Activated T-helper 1 cell treated with anti-CD3 and anti-CD28 coated beads, Interleukin-2, amount 50 U/mL, for 16 hours (primary cell): ENCODE measurements around the gene NREP.

Experiments
- DNase-seq, 2 donors: peaks; one replicate each; pipeline ENCODE4 v3.0.0-alpha.2; 2020; ENCODE audit warnings: low read depth in 1 of 2, low spot score in 1 of 2

The NREP gene

GRCh38 chr5:111756581-111757354, at the start of gene NREP:
TSS of gene NREP (minus strand) at chr5:111757194. CDS start at chr5:111755772, 1,422 bp downstream.
- no peak for DNase-seq

- no peak for DNase-seq
Measured at GRCh38 chr5:111806753-111807152, 49.8 kb upstream of the NREP start.

- no peak for DNase-seq
Measured at GRCh38 chr5:111806156-111806555, 49.2 kb upstream of the NREP start.

- no peak for DNase-seq
Measured at GRCh38 chr5:111805071-111805470, 48.1 kb upstream of the NREP start.

- DNase-seq, result no peak
Measured at GRCh38 chr5:111800351-111800750, 43.4 kb upstream of the NREP start.

GRCh38 chr5:111795142-111795541, 38.1 kb upstream of the NREP start:
- DNase-seq, result no peak

GRCh38 chr5:111792471-111793058, 35.6 kb upstream of the NREP start:
- no peak for DNase-seq

- no peak for DNase-seq
Measured at GRCh38 chr5:111790295-111790694, 33.3 kb upstream of the NREP start.

GRCh38 chr5:111787006-111787405, 30.0 kb upstream of the NREP start:
- no peak for DNase-seq

- DNase-seq, result no peak
Measured at GRCh38 chr5:111784491-111785181, 27.6 kb upstream of the NREP start.

- DNase-seq, result no peak
Measured at GRCh38 chr5:111783537-111783936, 26.5 kb upstream of the NREP start.

GRCh38 chr5:111782216-111782615, 25.2 kb upstream of the NREP start:
- DNase-seq, result no peak

- no peak for DNase-seq
Measured at GRCh38 chr5:111781200-111781599, 24.2 kb upstream of the NREP start.

- no peak for DNase-seq
Measured at GRCh38 chr5:111779922-111780292, 22.9 kb upstream of the NREP start.

- DNase-seq, result no peak
Measured at GRCh38 chr5:111779260-111779921, 22.4 kb upstream of the NREP start.

- no peak for DNase-seq
Measured at GRCh38 chr5:111776913-111777781, 20.2 kb upstream of the NREP start.

GRCh38 chr5:111775224-111775623, 18.2 kb upstream of the NREP start:
- no peak for DNase-seq

- DNase-seq, result no peak
Measured at GRCh38 chr5:111774525-111774924, 17.5 kb upstream of the NREP start.

GRCh38 chr5:111772456-111773122, 15.6 kb upstream of the NREP start:
- no peak for DNase-seq

- DNase-seq, result no peak
Measured at GRCh38 chr5:111769541-111769940, 12.5 kb upstream of the NREP start.
